Activated CD8-positive, alpha-beta T cell treated with anti-CD3 and anti-CD28 coated beads, Interleukin-2, amount 10 ng/mL, durations not matched to agents 7 days and 5 days (primary cell): ENCODE results near the gene MESP1. TPM values are rescaled to one million over a fixed set of nuclear protein-coding genes. Genes with fewer than 3 reads are reported as not detected.

ENCODE experiments used
- ATAC-seq: fragments of 150-1000 bp; cut with Tn5 transposase; one replicate; pipeline ENCODE4 v1.10.0; 2021; ENCODE audit warnings: moderate library complexity
- CTCF ChIA-PET: fragments of 350-600 bp; sonication (Branson Sonifier 250); formaldehyde crosslinking; loops from one replicate; lab custom pipeline; 2021; ENCODE audit warnings: antibody characterized with exemption; lab: Charles Lee
- POLR2A ChIA-PET: fragments of 350-600 bp; sonication (Branson Sonifier 250); formaldehyde crosslinking; loops from one replicate; lab custom pipeline; 2021; ENCODE audit warnings: antibody characterized with exemption; lab: Charles Lee
- DNase-seq: peaks from one replicate; pipeline ENCODE4 v3.0.0-alpha.2; 2020
- H3K27ac Mint-ChIP-seq: one replicate; pipeline ENCODE4 v1.8.0; 2021; ENCODE audit warnings: mild to moderate bottlenecking, mixed read lengths
- H3K27me3 Mint-ChIP-seq: one replicate; pipeline ENCODE4 v1.8.0; 2021; ENCODE audit warnings: low read depth, mixed read lengths
- H3K36me3 Mint-ChIP-seq: one replicate; pipeline ENCODE4 v1.8.0; 2021; ENCODE audit warnings: low read depth, mixed read lengths
- H3K4me1 Mint-ChIP-seq: one replicate; pipeline ENCODE4 v1.8.0; 2021; ENCODE audit warnings: low read depth, mixed read lengths
- H3K4me3 Mint-ChIP-seq: one replicate; pipeline ENCODE4 v1.8.0; 2021; ENCODE audit warnings: mild to moderate bottlenecking, mixed read lengths
- H3K9me3 Mint-ChIP-seq: one replicate; pipeline ENCODE4 v1.8.0; 2022; ENCODE audit warnings: mixed read lengths; ENCODE audit not compliant: insufficient read depth
- total RNA-seq, 2 experiments: library from RNA; stranded (reverse); gene quantifications; one replicate each; pipeline ENCODE4 v1.2.3, GENCODE V29; 2021

Gene MESP1
- total RNA-seq, 2 experiments from 2014 or later, result 1.8 to 2.4 TPM

GRCh38 chr15:89754361-89755154, 3.5 kb upstream of the MESP1 start:
- Mint-ChIP-seq H3K4me3 (no peak overlapping the region), H3K9me3 (no peaks in the 10 kb centered on the region), H3K4me1 (no peaks in the 10 kb centered on the region), H3K27me3 (peaks cover 27% of the 10 kb centered on the region), H3K27ac (no peak overlapping the region), H3K36me3 (no peaks in the 10 kb centered on the region)
- ChIA-PET CTCF (interaction anchor here (0.7 to 4.3 kb wide), 3 partner anchors 14 to 120 kb away, joined by 4 to 23 read pairs (median 8); no protein-coding TSS in a partner anchor), POLR2A (interaction anchor here (0.6 kb wide), 1 partner anchor 328 kb away, joined by 3 read pairs; no protein-coding TSS in a partner anchor)
- ATAC-seq, result no peak
- DNase-seq, result no peak

DNA sequence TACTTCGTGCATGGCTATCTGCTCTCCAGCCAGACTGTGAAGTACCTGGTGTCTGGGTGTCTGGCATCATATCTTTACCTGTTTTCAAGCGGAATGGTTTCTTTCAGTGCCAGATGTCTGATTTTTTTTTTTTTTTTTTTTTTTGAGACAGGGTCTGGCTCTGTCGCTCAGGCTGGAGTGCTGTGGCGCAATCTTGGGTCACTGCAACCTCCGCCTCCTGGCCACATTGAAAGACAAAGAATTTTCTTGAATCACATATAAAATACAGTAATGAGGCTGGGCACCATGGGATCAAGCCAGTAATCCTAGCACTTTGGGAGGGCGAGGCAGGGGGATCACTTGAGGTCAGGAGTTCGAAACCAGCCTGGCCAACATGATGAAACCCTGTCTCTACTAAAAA, 2.8 kb upstream of the MESP1 start:
- H3K9me3 Mint-ChIP-seq, result no peaks in the 10 kb centered on the region
- POLR2A ChIA-PET, result no interaction called here
- no peaks in the 10 kb centered on the region for H3K36me3 Mint-ChIP-seq
- no peak overlapping the region for H3K27ac Mint-ChIP-seq
- no peaks in the 10 kb centered on the region for H3K4me1 Mint-ChIP-seq
- ATAC-seq (no peak), DNase-seq (no peak)
- CTCF ChIA-PET, result interaction anchor here (0.7 to 4.3 kb wide), 4 partner anchors 13 to 121 kb away, joined by 4 to 23 read pairs (median 4); no protein-coding TSS in a partner anchor
- no peak overlapping the region for H3K4me3 Mint-ChIP-seq
- peaks cover 27% of the 10 kb centered on the region for H3K27me3 Mint-ChIP-seq

- DNase-seq (no peak), ATAC-seq (no peak)
- Mint-ChIP-seq H3K4me3 (no peak overlapping the region), H3K36me3 (no peaks in the 10 kb centered on the region), H3K27me3 (peaks cover 27% of the 10 kb centered on the region), H3K4me1 (no peaks in the 10 kb centered on the region), H3K27ac (no peak overlapping the region), H3K9me3 (no peaks in the 10 kb centered on the region)
- ChIA-PET POLR2A (interaction anchor here (1.3 kb wide), 1 partner anchor 142 kb away, joined by 5 read pairs; the partner anchor contains the start of gene AP3S2), CTCF (interaction anchor here (1.7 to 4.3 kb wide), 3 partner anchors 9 to 123 kb away, joined by 5 to 32 read pairs (median 23); no protein-coding TSS in a partner anchor)
Observed at GRCh38 chr15:89751748-89752147, 699 bp upstream of the MESP1 start.

DNA sequence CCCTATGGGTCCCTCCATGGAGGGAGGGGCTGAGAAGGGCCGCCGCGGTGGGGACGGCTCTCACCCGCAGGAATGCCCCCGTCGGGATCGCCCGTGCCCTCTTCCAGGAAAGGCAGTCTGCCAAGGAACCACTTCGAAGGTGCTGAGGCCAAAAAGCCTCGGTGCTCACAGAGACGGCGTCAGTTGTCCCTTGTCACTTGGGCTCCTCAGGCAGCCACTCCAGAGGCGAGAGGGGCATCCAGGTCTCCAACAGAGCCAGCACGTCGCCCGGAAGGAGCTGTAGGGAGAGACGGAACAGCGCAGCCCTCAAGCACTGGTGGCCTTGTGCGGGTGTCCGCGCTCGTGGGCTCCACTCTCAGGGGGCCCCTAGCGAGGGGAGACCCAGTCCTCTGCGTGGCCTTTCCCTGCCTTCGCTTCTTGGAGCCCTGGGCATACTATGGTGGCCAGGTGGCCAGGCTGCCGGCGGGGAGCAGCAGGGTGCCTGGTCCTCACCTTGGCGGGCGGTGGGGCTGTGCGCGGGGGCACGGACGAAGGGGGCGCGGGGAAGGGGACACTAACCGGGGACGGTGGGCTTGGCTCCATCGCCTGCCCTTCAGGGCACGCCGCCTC, 994 bp downstream of the MESP1 start:
- Mint-ChIP-seq H3K4me1 (no peaks in the 10 kb centered on the region), H3K4me3 (peak overlapping the region; percentile 69), H3K27me3 (peaks cover 21% of the 10 kb centered on the region), H3K9me3 (no peaks in the 10 kb centered on the region), H3K27ac (peak overlapping the region; percentile 55), H3K36me3 (no peaks in the 10 kb centered on the region)
- CTCF ChIA-PET, result interaction anchor here (0.9 to 3.7 kb wide), 4 partner anchors 10 to 127 kb away, joined by 4 to 32 read pairs (median 16); no protein-coding TSS in a partner anchor
- no peak for DNase-seq
- POLR2A ChIA-PET, result no interaction called here
- peak; percentile 7 for ATAC-seq

- POLR2A ChIA-PET, result no interaction called here
Observed at GRCh38 chr15:89749526-89749925, 1.5 kb downstream of the MESP1 start.

DNA sequence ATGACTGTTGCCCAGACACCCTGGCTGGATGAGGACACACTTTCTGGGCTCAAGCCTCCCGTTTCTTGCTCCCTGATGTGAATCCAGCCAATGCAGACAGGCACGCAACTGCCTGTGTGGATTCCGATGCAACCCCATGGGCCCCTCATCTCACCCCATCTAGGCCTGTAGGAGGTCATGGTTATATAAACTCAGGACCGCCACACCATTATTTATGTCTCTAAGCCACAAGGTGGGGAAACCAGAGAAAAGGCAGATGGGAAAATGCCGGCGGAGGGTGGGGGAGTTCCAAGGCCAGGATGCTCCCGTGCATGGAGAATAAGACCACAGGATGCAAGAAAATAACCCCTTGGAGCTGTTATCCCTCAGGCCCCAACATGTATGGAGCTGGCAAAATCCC, 2.0 kb downstream of the MESP1 start:
- peaks cover 15% of the 10 kb centered on the region for H3K27me3 Mint-ChIP-seq
- ChIA-PET POLR2A (no interaction called here), CTCF (interaction anchor here (1.4 to 3.2 kb wide), 2 partner anchors 9 to 12 kb away, joined by 4 to 21 read pairs; no protein-coding TSS in a partner anchor)
- no peak overlapping the region for H3K4me3 Mint-ChIP-seq
- H3K9me3 Mint-ChIP-seq, result no peaks in the 10 kb centered on the region
- no peak overlapping the region for H3K27ac Mint-ChIP-seq
- no peak for DNase-seq
- H3K4me1 Mint-ChIP-seq, result no peaks in the 10 kb centered on the region
- ATAC-seq, result no peak
- no peaks in the 10 kb centered on the region for H3K36me3 Mint-ChIP-seq

More at GRCh38 chr15:89749526-89749925, 1.5 kb downstream of the MESP1 start:
- Mint-ChIP-seq H3K9me3 (no peaks in the 10 kb centered on the region), H3K4me3 (peak overlapping the region; percentile 69), H3K36me3 (no peaks in the 10 kb centered on the region), H3K4me1 (no peaks in the 10 kb centered on the region), H3K27ac (no peak overlapping the region), H3K27me3 (peaks cover 17% of the 10 kb centered on the region)
- CTCF ChIA-PET, result interaction anchor here (1.4 to 3.2 kb wide), 2 partner anchors 9 to 12 kb away, joined by 4 to 21 read pairs; no protein-coding TSS in a partner anchor
- ATAC-seq (no peak), DNase-seq (no peak)

DNA sequence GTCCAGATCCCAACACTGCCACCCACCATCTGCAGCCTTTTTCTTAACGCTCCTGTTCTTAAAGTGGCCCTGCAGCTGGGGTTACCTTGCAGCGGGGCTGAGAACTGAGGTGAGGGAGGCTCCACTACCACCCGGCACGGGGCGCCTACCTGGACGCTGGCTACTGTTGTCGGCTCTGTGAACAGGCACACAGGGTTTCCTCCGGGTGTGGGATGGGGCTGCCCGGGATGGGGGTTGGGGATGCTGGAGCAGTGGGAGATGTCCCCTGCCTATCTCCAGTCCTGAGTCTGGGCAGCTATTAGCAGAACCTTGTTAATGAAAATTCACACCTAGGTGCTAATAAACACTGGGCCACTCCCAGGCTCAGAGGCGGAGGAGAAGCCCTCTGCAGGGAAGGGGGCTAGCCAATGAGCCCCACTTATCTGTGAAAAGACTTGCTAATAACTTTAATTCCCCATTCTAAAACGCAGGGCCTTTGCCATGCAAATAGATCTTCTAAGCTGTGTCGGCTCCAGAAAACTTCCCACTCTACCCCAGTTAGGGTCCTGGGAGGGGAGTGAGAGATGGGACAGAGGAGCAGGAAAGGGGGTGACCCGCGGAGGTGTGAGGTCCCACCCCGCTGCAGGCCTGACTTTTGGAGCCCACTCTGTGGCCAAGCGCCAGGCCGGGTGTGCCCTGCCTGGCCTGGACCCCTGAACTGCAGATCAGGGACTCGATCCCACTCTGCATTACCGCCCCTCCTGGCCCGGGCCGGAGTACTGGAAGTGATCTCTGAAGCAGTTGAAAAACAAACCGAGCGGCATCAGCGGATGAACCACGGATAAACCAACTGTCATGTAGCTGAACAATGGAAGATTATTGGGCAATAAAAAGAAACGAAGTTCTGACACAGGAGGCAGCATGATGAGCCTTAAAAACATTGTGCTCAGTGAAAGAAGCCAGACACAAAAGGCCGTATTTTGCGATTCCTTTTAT, 3.1 kb downstream of the MESP1 start:
- POLR2A ChIA-PET, result no interaction called here
- CTCF ChIA-PET, result interaction anchor here (1.4 to 3.2 kb wide), 2 partner anchors 7 to 13 kb away, joined by 4 to 21 read pairs; no protein-coding TSS in a partner anchor
- Mint-ChIP-seq H3K27ac (no peak overlapping the region), H3K4me1 (no peaks in the 10 kb centered on the region), H3K9me3 (no peaks in the 10 kb centered on the region), H3K27me3 (peaks cover 12% of the 10 kb centered on the region), H3K4me3 (no peak overlapping the region), H3K36me3 (no peaks in the 10 kb centered on the region)
- no peak for DNase-seq
- no peak for ATAC-seq

- ATAC-seq, result no peak
- H3K27me3 Mint-ChIP-seq, result peaks cover 4% of the 10 kb centered on the region
- H3K9me3 Mint-ChIP-seq, result no peaks in the 10 kb centered on the region
- H3K36me3 Mint-ChIP-seq, result no peaks in the 10 kb centered on the region
- POLR2A ChIA-PET, result no interaction called here
- CTCF ChIA-PET, result no interaction called here
- DNase-seq, result no peak
- H3K4me1 Mint-ChIP-seq, result no peaks in the 10 kb centered on the region
- no peak overlapping the region for H3K4me3 Mint-ChIP-seq
- no peak overlapping the region for H3K27ac Mint-ChIP-seq
Observed at GRCh38 chr15:89746386-89746780, 4.7 kb downstream of the MESP1 start.

- ChIA-PET CTCF (no interaction called here), POLR2A (no interaction called here)
- peaks cover 4% of the 10 kb centered on the region for H3K27me3 Mint-ChIP-seq
- no peak overlapping the region for H3K4me3 Mint-ChIP-seq
- DNase-seq (no peak), ATAC-seq (no peak)
- H3K36me3 Mint-ChIP-seq, result no peaks in the 10 kb centered on the region
- H3K27ac Mint-ChIP-seq, result no peak overlapping the region
- H3K4me1 Mint-ChIP-seq, result no peaks in the 10 kb centered on the region
- H3K9me3 Mint-ChIP-seq, result no peaks in the 10 kb centered on the region
Observed at GRCh38 chr15:89745768-89746167, 5.3 kb downstream of the MESP1 start.

DNA sequence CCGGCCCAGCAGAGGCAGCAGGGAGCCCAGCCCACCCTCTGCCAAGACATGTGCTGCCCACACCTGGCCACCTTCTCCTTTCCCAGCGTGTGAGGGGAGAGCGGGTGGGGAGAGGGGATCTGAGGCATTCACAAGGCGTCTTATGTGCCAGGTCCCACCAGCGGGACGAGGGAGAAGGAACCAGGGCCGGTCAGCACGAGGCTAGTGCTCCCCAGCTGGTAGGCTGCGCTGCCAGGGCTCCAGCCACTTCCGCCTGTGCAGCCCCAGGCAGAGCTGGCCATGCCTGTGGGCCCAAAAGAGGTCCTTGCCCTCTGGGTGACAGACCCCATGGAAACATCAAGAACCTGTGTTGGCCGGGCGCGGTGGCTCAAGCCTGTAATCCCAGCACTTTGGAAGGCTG, 5.9 kb downstream of the MESP1 start:
- Mint-ChIP-seq H3K36me3 (no peaks in the 10 kb centered on the region), H3K4me1 (peaks cover 2% of the 10 kb centered on the region), H3K9me3 (no peaks in the 10 kb centered on the region), H3K27ac (no peak overlapping the region), H3K27me3 (peaks cover 4% of the 10 kb centered on the region), H3K4me3 (no peak overlapping the region)
- ChIA-PET CTCF (no interaction called here), POLR2A (no interaction called here)
- DNase-seq (no peak), ATAC-seq (no peak)

GRCh38 chr15:89743594-89743993, 7.5 kb downstream of the MESP1 start:
- Mint-ChIP-seq H3K9me3 (no peaks in the 10 kb centered on the region), H3K4me1 (peaks cover 2% of the 10 kb centered on the region), H3K27me3 (no peaks in the 10 kb centered on the region), H3K27ac (no peak overlapping the region), H3K36me3 (no peaks in the 10 kb centered on the region), H3K4me3 (no peak overlapping the region)
- ATAC-seq (no peak), DNase-seq (no peak)
- POLR2A ChIA-PET, result no interaction called here
- CTCF ChIA-PET, result interaction anchor here (1.7 kb wide), 1 partner anchor 131 kb away, joined by 5 read pairs; no protein-coding TSS in a partner anchor
